NCI-H1436 treated with DMSO at 0.1 percent for 48 hours (cell line): ENCODE results near the gene ARHGEF16.

Experiments
- DNase-seq: peaks from one replicate; lab custom pipeline; 2025; lab: John Stamatoyannopoulos, UW

ARHGEF16 gene

GRCh38 chr1:3422638-3423037 lies 31.8 kb upstream of the ARHGEF16 start:
- DNase-seq = no peak

DNA sequence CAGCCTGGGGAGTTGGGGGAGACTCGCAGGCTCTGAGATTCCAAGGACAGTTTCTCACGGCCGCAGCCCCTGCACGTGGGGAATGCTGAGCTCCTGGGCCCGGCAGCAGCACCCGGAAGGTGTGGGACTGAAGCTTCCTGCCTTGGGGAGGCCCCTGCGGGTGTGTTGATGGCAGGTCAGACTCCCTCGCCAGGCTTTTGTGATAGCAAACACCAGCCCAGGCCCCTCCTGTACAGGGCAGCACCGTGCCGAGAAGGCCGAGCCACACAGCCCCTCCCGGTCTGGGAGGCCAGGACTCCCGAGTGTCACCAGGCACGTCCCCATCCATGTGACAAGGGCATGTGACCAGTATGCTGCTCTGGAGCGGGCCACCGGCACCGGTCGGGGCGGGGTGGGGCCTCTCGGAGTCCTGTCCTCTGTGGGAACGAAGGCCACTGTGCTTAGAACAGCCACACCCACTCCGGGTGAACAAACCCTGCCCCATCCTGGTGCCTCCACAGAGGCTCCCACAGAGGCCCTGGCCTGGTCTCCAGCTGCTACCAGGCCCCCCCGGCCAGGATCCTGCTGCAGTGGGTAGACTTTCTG lies 31.1 kb upstream of the ARHGEF16 start:
- no peak for DNase-seq

DNA sequence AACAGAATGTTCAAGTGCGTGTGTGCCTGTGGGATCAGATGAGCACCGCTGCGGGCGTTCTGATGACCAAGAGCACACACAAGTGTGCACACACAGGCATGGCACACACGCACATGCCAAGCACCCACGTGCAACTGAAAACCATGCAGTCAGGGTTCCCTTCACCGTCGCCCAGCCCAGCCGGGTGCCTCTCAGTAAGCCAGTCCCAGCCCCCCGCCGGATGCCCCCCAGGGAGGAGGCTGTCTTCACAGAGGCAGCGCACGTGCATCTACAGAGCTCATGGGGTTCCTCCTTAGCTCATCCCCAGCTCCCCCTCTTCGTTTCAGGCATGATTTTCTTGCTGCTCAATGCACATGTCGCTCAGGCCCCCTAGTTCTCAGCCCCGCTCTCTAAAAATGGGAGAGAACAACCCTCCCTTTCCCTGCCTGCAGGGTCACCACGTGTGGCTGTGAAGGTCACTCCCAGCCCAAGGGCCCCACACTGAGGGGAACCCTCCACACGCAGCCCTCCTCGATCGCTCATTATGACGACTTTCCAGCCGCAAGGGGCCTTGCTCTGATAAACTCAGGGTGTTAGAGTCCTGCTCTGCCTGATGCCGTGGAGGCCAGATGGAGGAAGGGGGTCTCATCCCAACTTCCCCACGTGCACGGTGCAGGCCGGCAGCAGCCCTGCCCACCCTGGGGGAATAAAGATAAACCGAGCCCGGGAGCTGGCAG lies 30.4 kb upstream of the ARHGEF16 start:
- DNase-seq = no peak

GRCh38 chr1:3425486-3426215 lies 28.8 kb upstream of the ARHGEF16 start:
- no peak for DNase-seq

GRCh38 chr1:3426956-3427535 lies 27.4 kb upstream of the ARHGEF16 start:
- no peak for DNase-seq

- no peak for DNase-seq
Observed at GRCh38 chr1:3427711-3428704, 26.5 kb upstream of the ARHGEF16 start.

GRCh38 chr1:3428899-3429298 lies 25.6 kb upstream of the ARHGEF16 start:
- no peak for DNase-seq

DNA sequence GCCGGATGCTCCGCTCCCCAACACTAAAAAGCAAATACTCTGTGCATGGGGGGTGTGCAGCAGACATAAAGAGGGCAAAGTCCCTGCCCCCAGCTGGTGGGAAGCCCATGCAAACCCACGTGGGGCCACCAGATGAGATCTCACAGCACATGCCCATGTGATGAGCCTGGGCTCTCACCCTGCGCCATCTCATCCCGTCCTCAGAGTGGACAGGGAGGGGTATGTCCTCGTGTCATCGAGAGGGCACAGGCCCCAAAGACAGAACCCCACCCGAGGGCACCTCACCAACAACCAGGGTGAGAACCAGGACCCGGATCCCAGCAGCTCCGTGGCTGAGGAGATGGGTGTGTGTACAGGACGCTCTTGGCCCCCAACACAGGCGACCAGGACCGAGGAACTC lies 25.1 kb upstream of the ARHGEF16 start:
- DNase-seq = no peak

GRCh38 chr1:3429766-3430165 lies 24.7 kb upstream of the ARHGEF16 start:
- no peak for DNase-seq

DNA sequence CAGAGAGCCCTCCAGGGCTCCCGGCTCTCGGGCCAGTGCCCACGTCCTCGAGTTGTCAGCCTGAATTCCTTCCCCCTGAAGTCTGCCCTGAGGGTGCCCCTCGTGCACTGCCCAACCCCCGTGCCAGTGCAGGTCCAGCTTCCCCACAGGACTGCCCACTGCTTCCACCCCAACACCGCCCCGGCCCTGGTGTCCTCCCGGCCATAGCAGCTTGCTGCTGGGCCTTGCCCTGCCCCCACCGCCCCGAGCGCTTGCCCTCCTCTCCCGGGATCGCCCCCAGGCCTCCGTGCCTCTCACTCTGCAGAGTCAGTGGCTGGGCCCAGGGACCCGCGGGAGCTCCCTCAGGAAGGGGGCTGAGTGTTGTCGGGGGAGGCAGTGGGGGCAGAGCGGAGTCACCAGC lies 24.1 kb upstream of the ARHGEF16 start:
- no peak for DNase-seq

- DNase-seq = no peak
Observed at GRCh38 chr1:3430820-3431219, 23.6 kb upstream of the ARHGEF16 start.

DNA sequence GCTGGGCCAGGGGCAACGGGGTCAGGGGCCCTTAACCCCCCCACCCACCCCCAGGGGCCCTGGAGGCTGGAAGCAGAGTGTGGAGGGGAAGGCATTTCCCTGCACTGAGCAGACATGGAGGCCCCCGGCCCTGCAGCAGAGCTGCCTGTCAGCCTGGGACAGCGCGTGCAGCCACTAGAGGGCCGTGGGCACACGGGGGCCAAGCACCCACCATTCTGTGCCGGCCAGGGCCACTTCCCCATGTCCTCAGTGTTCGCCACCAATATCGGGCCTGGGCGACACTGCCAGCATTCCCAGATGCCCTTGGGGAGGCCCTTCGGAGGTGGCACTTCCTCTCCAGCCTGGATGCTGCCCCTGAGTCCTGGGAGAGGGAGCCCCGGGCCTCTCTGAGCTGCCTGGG lies 23.2 kb upstream of the ARHGEF16 start:
- DNase-seq = no peak

DNA sequence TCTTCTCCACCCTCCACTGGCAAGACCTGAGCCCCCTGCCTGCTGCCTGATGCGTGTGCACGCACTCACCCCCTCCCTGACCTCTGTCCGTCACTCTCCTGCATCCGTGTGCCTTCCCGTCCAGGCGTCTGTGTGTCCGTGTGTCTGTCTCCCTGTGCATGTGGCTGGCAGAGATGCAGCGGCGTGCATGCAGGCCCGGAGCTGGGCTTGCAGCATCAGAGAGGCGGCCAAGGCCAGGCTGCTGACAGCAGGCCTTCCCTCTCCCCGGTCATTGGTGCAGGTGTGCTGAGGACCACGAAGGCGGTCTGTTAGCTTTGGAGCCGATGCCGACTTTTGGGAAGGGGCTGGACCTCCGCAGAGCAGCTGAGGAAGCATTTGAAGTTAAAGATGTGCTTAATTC lies 22.8 kb upstream of the ARHGEF16 start:
- no peak for DNase-seq

- no peak for DNase-seq
Observed at GRCh38 chr1:3432306-3432705, 22.2 kb upstream of the ARHGEF16 start.

- no peak for DNase-seq
Observed at GRCh38 chr1:3433076-3433475, 21.4 kb upstream of the ARHGEF16 start.

DNA sequence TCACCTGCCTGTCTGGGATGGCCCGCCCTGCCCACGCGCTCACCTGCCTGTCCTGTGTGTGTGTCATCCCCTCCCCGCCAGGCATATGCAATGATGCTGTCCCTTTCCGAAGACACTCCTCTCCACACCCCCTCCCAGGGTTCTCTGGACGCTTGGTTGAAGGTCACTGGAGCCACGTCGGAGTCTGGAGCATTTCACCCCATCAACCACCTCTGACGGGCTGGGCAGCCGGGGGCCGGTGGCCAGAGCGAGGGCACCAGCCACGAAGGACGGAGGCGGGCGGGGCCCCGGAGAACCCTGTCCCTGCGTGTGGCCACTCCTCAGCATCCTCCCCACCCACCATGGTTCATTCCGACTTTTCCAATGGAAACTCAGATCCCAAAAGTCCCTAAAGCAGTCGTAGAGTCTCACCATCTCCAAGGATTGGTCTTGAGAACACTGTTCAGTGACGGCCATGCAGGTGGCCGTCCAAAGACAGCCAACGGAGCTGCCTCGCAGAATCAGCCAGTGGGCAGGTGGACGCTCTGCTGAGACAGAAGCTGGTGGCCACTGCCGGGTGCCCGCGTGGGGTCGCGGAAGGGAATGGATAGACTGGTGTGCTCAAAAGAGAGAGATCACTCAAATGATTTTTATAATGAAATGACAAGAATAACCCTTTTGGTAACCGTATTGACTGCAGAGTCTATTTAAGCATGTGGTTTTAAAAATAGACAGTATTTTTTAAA lies 20.7 kb upstream of the ARHGEF16 start:
- DNase-seq = no peak

GRCh38 chr1:3434406-3435110 lies 19.9 kb upstream of the ARHGEF16 start:
- DNase-seq = no peak

DNA sequence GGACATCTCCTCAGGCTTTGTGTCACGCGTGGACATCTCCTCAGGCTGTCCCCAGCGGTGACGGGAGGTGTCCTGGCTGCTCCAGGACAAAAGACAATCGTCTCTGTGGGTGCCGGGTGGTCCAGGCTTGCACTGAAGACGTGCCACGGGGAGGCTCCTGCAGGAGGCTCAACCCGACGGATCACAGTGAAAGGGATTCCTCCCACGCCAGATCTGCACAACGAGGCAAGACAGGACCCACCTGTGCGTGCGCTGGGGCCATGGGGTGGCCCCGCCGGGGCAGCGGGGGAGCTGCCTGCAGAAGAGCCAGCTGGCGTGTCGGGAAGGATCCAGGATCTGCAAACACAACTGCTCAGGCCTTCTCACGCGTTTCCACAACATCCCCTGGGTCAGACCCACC lies 18.8 kb upstream of the ARHGEF16 start:
- DNase-seq = no peak

GRCh38 chr1:3436451-3436850 lies 18.0 kb upstream of the ARHGEF16 start:
- no peak for DNase-seq

GRCh38 chr1:3436901-3437300 lies 17.6 kb upstream of the ARHGEF16 start:
- no peak for DNase-seq
